Measurements from ENCODE around the gene ADARB2. TPM values are rescaled to one million over a fixed set of nuclear protein-coding genes. Genes with fewer than 3 reads are reported as not detected.

Gene ADARB2
- total RNA-seq, 4 donors from 2014 or later: 1.3 to 5.4 (median 1.8) TPM

DNA sequence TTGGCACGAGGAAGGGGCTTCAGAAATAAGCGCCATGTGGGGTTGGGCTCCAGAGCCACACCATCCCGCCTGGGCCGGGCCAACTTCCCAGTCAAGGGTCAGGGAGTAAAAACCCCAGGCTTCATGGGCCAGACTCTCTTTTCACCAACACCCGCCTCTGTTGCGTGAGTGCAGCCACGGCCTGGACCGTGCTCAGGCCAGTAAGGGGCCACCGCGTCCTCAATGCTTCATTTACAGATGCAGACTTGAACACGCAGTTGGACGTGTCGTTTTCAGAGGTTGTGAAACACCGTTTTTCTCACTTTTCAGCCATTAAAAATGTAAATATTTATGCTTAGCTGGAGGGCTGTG, 520.1 kb downstream of the ADARB2 start:
- WGBS, 2 donors (ENCODE audit: low coverage in 1 of 2): 66 to 67% methylated on average over 10 to 14 of the region's 14 CpGs

GRCh38 chr10:1216574-1217236, 520.6 kb downstream of the ADARB2 start:
- Histone ChIP-seq H3K36me3 (no peaks in the 10 kb centered on the region), H3K4me3 (no peak overlapping the region), H3K4me1 (no peaks in the 10 kb centered on the region), H3K27ac (no peak overlapping the region), H3K27me3 (no peaks in the 10 kb centered on the region), H3K9me3 (no peaks in the 10 kb centered on the region)
- no peak for ATAC-seq
- no peak for TF ChIP-seq POLR2AphosphoS5 (IDR thresholded peaks at IDR 0.05)
- TF ChIP-seq EP300 (IDR thresholded peaks at IDR 0.05): no peak
- no peak for TF ChIP-seq POLR2A (IDR thresholded peaks at IDR 0.05)
- TF ChIP-seq CTCF (IDR thresholded peaks at IDR 0.05): no peak
- WGBS, 2 donors (ENCODE audit: low coverage in 1 of 2): no CpG with 5 or more reads among the region's 31 CpGs

More for the DNA sequence above, 520.1 kb downstream of the ADARB2 start:
- no peaks in the 10 kb centered on the region for H3K4me1 ChIP-seq
- H3K4me3 ChIP-seq: no peak overlapping the region
- TF ChIP-seq EP300 (IDR thresholded peaks at IDR 0.05): no peak
- TF ChIP-seq POLR2AphosphoS5 (IDR thresholded peaks at IDR 0.05): no peak
- no peak for TF ChIP-seq CTCF (IDR thresholded peaks at IDR 0.05)
- no peak for TF ChIP-seq POLR2A (IDR thresholded peaks at IDR 0.05)
- no peaks in the 10 kb centered on the region for H3K27me3 ChIP-seq
- no peak for ATAC-seq
- H3K9me3 ChIP-seq: no peaks in the 10 kb centered on the region
- no peaks in the 10 kb centered on the region for H3K36me3 ChIP-seq
- no peak overlapping the region for H3K27ac ChIP-seq

DNA sequence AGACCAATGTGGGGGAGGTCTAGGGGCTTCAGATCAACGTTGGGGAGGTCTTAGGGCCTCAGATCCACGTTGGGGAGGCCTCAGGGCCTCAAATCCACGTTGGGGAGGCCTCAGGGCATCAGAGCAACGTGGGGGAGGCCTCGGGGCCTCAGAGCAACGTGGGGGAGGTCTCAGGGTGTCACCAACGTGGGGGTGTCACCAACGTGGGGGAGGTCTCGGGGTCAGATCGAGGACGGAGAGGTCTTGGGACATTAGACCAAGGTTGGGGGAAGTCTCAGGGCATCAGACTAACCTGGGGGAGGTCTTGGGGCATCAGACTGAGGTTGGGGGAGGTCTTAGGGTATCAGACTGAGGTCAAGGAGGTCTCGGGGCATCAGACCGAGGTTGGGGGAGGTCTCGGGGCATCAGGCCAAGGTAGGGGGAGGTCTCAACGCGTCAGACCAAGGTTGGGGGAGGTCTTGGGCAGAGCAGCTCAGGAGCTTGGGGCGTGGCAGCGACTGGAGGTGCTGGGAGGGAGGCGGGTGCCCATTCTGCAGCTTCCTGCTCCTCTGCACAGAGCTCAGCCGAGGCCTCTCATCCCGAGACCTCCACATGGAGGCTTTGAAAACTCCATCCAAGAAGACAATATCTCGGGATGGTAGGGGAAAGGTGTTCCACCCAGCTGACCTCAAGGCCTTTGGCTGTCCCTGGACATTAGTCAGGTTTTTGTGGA, 521.3 kb downstream of the ADARB2 start:
- Histone ChIP-seq H3K4me1 (no peaks in the 10 kb centered on the region), H3K4me3 (no peak overlapping the region), H3K9me3 (no peaks in the 10 kb centered on the region), H3K36me3 (no peaks in the 10 kb centered on the region), H3K27me3 (no peaks in the 10 kb centered on the region), H3K27ac (no peak overlapping the region)
- ATAC-seq: no peak
- 83 to 100% methylated on average over 6 to 9 of the region's 22 CpGs for WGBS, 2 donors (ENCODE audit: low coverage in 1 of 2)
- TF ChIP-seq EP300 (IDR thresholded peaks at IDR 0.05): no peak
- no peak for TF ChIP-seq POLR2A (IDR thresholded peaks at IDR 0.05)
- TF ChIP-seq POLR2AphosphoS5 (IDR thresholded peaks at IDR 0.05): no peak
- no peak for TF ChIP-seq CTCF (IDR thresholded peaks at IDR 0.05)

DNA sequence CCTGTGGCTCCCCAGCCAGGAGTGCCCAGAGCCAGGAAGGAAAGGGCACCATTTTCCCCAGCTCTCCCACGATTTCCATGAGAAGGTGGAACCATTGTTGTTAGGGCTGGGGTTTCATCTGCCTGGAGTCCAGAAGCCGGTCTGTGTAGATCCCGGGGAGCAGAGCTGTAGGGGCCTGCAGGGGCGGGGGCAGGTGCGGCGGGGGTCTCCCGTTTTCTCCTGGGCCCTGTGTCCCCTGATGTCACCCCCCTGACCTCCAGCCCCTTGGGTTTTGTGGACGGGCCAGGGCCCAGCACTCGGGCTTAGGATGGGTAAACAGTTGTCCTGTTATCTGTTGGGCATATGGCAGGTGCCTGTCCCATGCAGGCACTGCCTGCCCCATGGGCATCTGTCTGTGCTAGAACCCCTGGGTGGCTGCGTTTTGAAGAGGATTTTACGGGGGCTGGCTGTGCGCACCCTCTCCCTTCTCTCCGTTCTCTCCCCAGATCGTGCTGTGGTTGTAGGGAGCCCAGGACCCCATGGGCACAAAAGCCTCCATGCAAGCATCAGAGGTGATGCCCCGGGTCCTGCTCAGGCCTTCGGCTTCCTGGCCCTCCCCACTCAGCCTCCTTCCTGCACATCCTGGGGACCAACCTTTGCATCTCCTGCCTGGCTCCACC, 522.3 kb downstream of the ADARB2 start:
- WGBS, 2 donors (ENCODE audit: low coverage in 1 of 2): 60% methylated on average over 1 of the region's 16 CpGs; no CpG with 5 or more reads in 1 of the 2 donors

More for the DNA sequence above, 522.3 kb downstream of the ADARB2 start:
- Histone ChIP-seq H3K36me3 (no peaks in the 10 kb centered on the region), H3K4me1 (no peaks in the 10 kb centered on the region), H3K27me3 (peaks cover 7% of the 10 kb centered on the region), H3K4me3 (no peak overlapping the region), H3K27ac (no peak overlapping the region), H3K9me3 (no peaks in the 10 kb centered on the region)
- ATAC-seq: no peak
- TF ChIP-seq EP300 (IDR thresholded peaks at IDR 0.05) (no peak), POLR2AphosphoS5 (IDR thresholded peaks at IDR 0.05) (no peak), POLR2A (IDR thresholded peaks at IDR 0.05) (no peak), CTCF (IDR thresholded peaks at IDR 0.05) (no peak)
